Stimulated activated CD4-positive, alpha-beta T cell treated with anti-CD3 and anti-CD28 coated beads, TNF-alpha, amount 100 ng/mL, for 48 hours (primary cell): ENCODE data around the gene CPNE1.

ENCODE experiments used
- DNase-seq, 3 donors: peaks; one replicate each; pipeline ENCODE4 v3.0.0-alpha.2; 2020; ENCODE audit warnings: low read depth in 3 of 3

Gene CPNE1

GRCh38 chr20:35600176-35600992 lies 64.3 kb downstream of the CPNE1 start:
- DNase-seq = no peak

- DNase-seq = no peak
Observed at GRCh38 chr20:35599776-35600120, 65.0 kb downstream of the CPNE1 start.

GRCh38 chr20:35598899-35599775 lies 65.6 kb downstream of the CPNE1 start:
- no peak for DNase-seq

GRCh38 chr20:35598476-35598875 lies 66.2 kb downstream of the CPNE1 start:
- no peak for DNase-seq

- DNase-seq = no peak
Observed at GRCh38 chr20:35597186-35597585, 67.5 kb downstream of the CPNE1 start.

- no peak for DNase-seq
Observed at GRCh38 chr20:35595901-35596300, 68.8 kb downstream of the CPNE1 start.

GRCh38 chr20:35595456-35595855 lies 69.2 kb downstream of the CPNE1 start:
- DNase-seq = no peak

GRCh38 chr20:35592339-35592974 lies 72.2 kb downstream of the CPNE1 start:
- DNase-seq = no peak

GRCh38 chr20:35588397-35588796 lies 76.3 kb downstream of the CPNE1 start:
- DNase-seq = no peak

GRCh38 chr20:35587436-35587835 lies 77.3 kb downstream of the CPNE1 start:
- DNase-seq = no peak

GRCh38 chr20:35586751-35587425 lies 77.8 kb downstream of the CPNE1 start:
- no peak for DNase-seq

- DNase-seq = no peak
Observed at GRCh38 chr20:35583636-35584560, 80.8 kb downstream of the CPNE1 start.

- DNase-seq = no peak
Observed at GRCh38 chr20:35582741-35583404, 81.8 kb downstream of the CPNE1 start.

- DNase-seq = no peak
Observed at GRCh38 chr20:35582131-35582530, 82.6 kb downstream of the CPNE1 start.

- DNase-seq = no peak
Observed at GRCh38 chr20:35579196-35579595, 85.5 kb downstream of the CPNE1 start.

GRCh38 chr20:35578469-35578868 lies 86.2 kb downstream of the CPNE1 start:
- DNase-seq = no peak

GRCh38 chr20:35576816-35577215 lies 87.9 kb downstream of the CPNE1 start:
- DNase-seq = no peak
